GM10248 (cell line): ENCODE measurements around the gene ALAS1.

Experiments
- CTCF ChIA-PET: fragments of 300-600 bp; sonication (Branson Sonifier 250); formaldehyde crosslinking; extraction: SDS; loops from one replicate; lab custom pipeline; 2021; ENCODE audit warnings: antibody characterized with exemption; lab: Yijun Ruan, JAX
- POLR2A ChIA-PET: fragments of 350-650 bp; sonication (Branson Sonifier 250); formaldehyde crosslinking; extraction: SDS; loops from one replicate; lab custom pipeline; 2020; ENCODE audit warnings: antibody characterized with exemption; lab: Yijun Ruan, JAX
- DNase-seq: peaks from one replicate; pipeline ENCODE4 v3.0.0; 2012; ENCODE audit errors: extremely low spot score
- TF ChIP-seq, protein P1 (sequence below): IDR thresholded peaks from 2 replicates; pipeline ENCODE4 v1.5.1; 2012; ENCODE audit warnings: mild to moderate bottlenecking, low read depth; ENCODE audit errors: extremely low read depth, missing control alignments, control extremely low read depth

ALAS1 gene

DNA sequence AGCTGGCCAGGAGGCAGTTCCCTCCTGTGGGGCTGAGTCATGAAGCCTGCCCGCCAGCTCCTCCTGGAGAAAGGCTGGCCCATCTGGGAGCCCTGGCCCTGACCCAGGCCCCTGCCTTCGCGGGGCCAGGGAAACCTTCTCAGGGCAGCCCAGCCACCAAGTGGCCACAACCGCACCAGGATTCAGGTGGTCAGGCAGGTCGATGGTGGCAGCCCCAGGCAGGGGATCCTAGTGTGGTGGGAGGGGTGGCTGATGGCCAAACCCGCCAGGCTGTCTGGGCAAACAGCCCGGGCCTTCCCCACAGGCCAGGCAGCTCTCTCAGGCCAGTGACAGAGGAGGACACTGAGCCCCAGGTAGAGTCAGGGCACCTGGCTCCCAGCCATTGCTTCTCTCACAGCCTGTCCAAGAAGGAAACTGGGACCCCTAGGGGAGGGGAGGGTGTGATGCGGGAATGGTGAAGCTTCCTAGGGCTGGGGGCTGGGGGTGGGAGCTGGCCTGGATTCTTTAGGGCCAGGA, 39.8 kb downstream of the ALAS1 start:
- DNase-seq = no peak
- ChIA-PET POLR2A (interaction anchor here (1.2 to 1.8 kb wide), 2 partner anchors 11 to 41 kb away, joined by 4 to 6 read pairs; partner anchors contain the start of gene WDR82), CTCF (interaction anchor here (1.0 to 5.9 kb wide), 14 partner anchors 11 to 264 kb away, joined by 3 to 50 read pairs (median 6); partner anchors contain the start of genes ABHD14B, TLR9 and WDR82)
- TF ChIP-seq, protein P1, sequence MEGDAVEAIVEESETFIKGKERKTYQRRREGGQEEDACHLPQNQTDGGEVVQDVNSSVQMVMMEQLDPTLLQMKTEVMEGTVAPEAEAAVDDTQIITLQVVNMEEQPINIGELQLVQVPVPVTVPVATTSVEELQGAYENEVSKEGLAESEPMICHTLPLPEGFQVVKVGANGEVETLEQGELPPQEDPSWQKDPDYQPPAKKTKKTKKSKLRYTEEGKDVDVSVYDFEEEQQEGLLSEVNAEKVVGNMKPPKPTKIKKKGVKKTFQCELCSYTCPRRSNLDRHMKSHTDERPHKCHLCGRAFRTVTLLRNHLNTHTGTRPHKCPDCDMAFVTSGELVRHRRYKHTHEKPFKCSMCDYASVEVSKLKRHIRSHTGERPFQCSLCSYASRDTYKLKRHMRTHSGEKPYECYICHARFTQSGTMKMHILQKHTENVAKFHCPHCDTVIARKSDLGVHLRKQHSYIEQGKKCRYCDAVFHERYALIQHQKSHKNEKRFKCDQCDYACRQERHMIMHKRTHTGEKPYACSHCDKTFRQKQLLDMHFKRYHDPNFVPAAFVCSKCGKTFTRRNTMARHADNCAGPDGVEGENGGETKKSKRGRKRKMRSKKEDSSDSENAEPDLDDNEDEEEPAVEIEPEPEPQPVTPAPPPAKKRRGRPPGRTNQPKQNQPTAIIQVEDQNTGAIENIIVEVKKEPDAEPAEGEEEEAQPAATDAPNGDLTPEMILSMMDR = no peak

DNA sequence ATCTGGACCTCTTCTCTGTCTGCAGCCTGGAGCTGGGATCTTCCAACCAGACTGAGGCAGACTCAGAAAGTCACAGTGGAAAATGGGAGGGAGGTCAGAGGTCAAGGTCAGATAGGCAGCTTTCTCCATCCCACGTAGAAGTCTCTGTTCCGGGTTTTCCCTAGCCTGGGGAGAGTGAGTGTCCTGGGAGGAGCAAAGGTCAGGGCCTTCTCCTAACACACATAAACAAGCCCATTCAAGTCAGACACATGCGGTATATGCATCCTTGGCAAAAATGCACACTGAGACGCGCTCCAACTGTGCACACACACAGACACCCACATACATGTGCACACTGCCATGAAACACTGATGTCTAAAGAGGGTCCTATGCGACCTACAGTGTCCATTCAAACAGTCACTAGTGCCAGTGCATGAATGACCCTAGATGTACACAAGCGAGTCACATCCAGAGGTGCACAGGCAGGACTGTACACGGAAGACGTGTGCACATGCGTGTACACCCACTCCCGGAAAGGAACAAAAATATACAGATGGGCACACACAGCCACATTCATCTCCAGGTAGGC, 40.3 kb downstream of the ALAS1 start:
- POLR2A ChIA-PET = interaction anchor here (1.0 to 1.8 kb wide), 4 partner anchors 9 to 42 kb away, joined by 3 to 6 read pairs (median 5); partner anchors contain the start of gene WDR82
- DNase-seq = no peak
- TF ChIP-seq, protein P1 = no peak

DNA sequence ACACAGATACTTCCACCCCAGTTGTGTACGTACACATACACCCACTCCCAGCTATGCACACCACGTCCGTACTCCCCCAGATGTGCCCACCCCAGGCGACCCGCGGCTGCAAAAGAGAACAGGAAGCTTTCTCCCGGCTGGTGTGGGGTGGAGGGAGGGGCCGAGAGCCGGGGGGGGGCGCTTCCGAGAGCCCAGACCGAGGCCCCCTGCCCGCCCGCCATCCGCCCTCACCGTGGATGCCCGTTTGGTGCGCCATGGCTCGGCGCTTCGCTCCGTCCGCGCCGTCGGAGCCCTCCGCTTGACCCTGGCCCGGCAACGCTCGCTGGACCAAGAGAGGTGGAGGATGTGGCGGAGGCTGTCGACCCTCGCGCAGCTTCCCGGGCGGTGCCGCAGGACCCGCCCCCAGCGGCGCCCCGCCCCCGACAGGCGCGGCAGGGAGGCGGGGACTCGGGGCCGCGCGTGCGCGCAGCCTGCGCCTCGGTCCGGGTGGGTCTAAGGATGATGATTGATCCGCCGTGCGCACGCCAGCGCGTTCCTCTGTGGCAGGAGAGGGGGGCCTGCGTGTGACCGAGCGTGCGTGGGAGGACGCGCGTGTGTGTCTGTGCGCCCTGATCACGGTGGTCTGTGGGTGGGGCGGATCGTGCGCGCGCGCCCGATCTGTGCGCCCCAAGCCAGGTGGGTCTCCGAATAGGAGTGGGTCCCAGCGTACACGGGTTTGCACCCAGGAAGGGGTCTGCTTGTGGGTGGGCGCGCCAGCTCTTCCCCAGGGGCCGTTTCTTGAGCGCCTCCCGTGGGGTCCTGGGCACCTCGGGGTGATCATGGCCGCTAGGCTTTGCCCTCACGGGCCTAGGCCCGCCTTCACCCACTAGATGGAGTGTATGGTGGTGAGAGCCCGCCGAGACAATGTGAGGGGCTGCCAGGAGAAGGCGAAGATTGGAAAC, 41.1 kb downstream of the ALAS1 start, which contains the start of gene TWF2:
Gene TWF2, minus strand, starts transcription at position 398 of the 941 bp plus-strand sequence. Its CDS starts 142 bp downstream, at position 256.
- ChIA-PET CTCF (interaction anchor here (0.7 to 5.9 kb wide), 10 partner anchors 10 to 265 kb away, joined by 3 to 50 read pairs (median 4); partner anchors contain the start of genes ABHD14B, TLR9 and WDR82), POLR2A (interaction anchor here (0.8 to 1.8 kb wide), 5 partner anchors 9 to 42 kb away, joined by 3 to 6 read pairs (median 4); partner anchors contain the start of gene WDR82)
- TF ChIP-seq, protein P1 = peak; percentile 44
- DNase-seq = peak; percentile 97

More for the DNA sequence above, 40.3 kb downstream of the ALAS1 start:
- CTCF ChIA-PET = interaction anchor here (0.7 to 5.9 kb wide), 15 partner anchors 10 to 265 kb away, joined by 3 to 50 read pairs (median 6); partner anchors contain the start of genes ABHD14B, TLR9 and WDR82

DNA sequence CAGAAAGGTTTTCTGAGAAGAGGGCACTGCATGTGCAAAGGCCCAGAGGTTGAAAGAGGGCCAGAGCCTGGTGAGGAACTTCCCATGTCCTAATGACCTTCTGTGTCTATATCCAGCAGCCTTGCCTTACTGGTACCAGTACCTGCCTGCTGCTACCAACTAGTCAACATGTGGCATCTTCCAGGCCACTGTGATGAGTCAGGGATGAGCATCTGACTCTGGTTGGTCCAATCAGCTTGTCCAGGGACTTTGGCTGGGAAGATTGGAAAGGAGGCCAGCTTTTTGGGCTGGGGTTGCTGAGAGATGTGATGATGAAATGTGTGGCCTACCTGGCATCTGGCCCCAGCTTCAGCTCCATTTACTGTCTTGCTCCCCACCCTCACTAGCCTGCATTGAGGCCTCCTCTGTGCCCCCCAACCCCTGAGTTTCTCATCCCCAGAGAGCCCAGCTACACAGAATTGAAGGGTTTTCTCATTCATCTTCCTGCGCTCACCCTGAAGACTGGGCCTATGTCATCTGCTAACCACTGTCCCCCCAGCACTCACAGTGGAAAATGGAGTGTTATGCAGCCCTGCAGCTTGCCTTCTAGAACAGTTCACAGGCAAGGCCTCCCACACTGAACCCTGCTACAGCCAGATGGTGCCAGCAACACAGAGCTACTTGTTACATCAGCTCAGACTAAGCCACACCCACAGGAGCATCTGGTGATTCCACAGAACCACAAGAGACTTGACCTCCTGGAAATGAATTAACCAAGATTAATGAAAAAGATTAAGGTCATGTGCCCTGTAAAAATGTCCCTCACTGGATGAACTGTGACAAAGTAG, 42.3 kb downstream of the ALAS1 start:
- POLR2A ChIA-PET = interaction anchor here (1.0 kb wide), 1 partner anchor 37 kb away, joined by 5 read pairs; no protein-coding TSS in a partner anchor
- no peak for DNase-seq
- CTCF ChIA-PET = interaction anchor here (0.7 to 7.0 kb wide), 11 partner anchors 9 to 99 kb away, joined by 3 to 48 read pairs (median 6); partner anchors contain the start of gene TLR9

DNA sequence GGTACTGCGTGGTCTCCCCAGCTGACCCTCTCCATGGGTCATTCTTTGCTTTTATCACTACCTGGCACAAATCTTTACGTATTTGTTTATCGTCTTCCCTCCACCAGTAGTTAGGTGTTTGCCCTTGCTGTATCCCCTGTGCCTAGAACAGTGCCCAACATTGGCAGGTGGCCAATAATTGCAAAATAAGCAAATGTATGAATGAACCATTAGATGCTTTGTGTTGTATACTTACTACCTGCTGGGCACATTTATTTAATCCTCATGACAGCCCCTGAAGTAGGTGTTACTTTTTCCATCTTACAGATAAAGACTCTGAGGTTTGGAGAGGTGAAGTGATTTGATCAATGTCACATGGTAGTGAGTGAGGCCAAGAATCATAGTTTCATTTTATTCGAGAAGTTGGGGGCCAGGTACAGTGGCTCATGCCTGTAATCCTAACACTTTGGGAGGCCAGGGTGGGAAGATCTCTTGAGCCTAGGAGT, 43.0 kb downstream of the ALAS1 start:
- TF ChIP-seq, protein P1 = no peak
- ChIA-PET CTCF (interaction anchor here (0.7 to 7.0 kb wide), 11 partner anchors 8 to 99 kb away, joined by 3 to 48 read pairs (median 6); partner anchors contain the start of gene TLR9), POLR2A (interaction anchor here (1.0 kb wide), 1 partner anchor 36 kb away, joined by 5 read pairs; no protein-coding TSS in a partner anchor)
- DNase-seq = no peak

More for the DNA sequence above, 42.3 kb downstream of the ALAS1 start:
- TF ChIP-seq, protein P1 = no peak
